ENCODE results near the gene SLC13A1.
A peak's percentile ranks its signal among the peaks of the same experiment; 100 is the strongest.

SLC13A1 gene

DNA sequence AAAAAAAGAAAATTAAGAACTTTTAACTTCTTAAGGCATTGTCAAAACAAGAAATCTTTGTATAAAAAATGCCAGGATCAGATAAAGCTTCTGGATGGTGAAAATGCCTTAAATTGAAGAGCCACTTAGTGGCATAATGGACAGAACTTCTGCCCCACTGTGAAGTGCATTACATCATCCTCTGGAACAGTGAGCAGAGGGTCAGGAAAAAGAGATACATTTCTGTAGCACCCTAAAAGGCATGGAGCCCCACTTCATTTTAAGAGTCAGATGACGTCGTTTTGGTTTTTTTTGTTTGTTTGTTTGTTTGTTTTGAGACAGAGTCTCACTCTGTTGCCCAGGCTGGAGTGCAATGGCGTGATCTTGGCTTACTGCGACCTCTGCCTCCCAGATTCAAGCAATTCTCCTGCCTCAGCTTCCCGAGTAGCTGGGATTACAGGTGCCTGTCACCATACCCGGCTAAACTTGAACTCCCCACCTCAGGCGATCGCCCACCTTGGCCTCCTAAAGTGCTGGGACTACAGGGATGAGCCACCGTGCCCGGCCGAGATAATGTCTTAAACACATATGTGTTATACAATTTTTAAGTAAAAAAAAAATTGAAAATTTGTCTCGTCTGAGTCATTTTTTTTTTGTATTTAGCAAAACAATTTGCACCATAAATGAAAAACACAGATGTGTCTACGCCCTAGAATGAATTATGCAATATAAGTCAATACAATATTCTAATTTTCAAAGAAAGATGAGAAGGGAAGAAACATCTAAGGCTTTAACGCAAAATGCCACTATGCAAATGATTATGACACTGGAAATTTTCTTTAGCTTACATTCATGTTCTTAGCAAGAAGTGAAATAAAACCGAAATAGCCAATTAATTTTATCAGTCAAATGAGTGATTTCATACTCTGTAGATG lies 29.2 kb downstream of the SLC13A1 start:
- H3K9me3 ChIP-seq (ENCODE audit: control insufficient read depth, insufficient read depth, low read depth, low read length), result no peaks in the 10 kb centered on the region
- H3K4me3 ChIP-seq (ENCODE audit: low read depth, low read length), result no peak overlapping the region
- H3K36me3 ChIP-seq (ENCODE audit: control insufficient read depth in 2 of 2, insufficient read depth in 1 of 2, low read length in 2 of 2), result no peaks in the 10 kb centered on the region
- ChIA-PET CTCF (no interaction called here), POLR2A (no interaction called here)
- H3K27ac ChIP-seq (ENCODE audit: extremely low read depth, low read depth, low read length), result no peak overlapping the region
- TF ChIP-seq ZNF350 (tag by site-specific recombination; IDR thresholded peaks at IDR 0.05) (no peak), ZNF335 (tag by site-specific recombination; conservative IDR thresholded peaks at IDR 0.05) (0 out of 2 replicates have a peak, but pooled peaks have one; percentile 16)
- TF ChIP-seq, protein P1, sequence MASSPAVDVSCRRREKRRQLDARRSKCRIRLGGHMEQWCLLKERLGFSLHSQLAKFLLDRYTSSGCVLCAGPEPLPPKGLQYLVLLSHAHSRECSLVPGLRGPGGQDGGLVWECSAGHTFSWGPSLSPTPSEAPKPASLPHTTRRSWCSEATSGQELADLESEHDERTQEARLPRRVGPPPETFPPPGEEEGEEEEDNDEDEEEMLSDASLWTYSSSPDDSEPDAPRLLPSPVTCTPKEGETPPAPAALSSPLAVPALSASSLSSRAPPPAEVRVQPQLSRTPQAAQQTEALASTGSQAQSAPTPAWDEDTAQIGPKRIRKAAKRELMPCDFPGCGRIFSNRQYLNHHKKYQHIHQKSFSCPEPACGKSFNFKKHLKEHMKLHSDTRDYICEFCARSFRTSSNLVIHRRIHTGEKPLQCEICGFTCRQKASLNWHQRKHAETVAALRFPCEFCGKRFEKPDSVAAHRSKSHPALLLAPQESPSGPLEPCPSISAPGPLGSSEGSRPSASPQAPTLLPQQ (tag by site-specific recombination; IDR thresholded peaks at IDR 0.05), result 0 out of 2 replicates have a peak, but pooled peaks have one; percentile 26
- TF ChIP-seq, protein P2, sequence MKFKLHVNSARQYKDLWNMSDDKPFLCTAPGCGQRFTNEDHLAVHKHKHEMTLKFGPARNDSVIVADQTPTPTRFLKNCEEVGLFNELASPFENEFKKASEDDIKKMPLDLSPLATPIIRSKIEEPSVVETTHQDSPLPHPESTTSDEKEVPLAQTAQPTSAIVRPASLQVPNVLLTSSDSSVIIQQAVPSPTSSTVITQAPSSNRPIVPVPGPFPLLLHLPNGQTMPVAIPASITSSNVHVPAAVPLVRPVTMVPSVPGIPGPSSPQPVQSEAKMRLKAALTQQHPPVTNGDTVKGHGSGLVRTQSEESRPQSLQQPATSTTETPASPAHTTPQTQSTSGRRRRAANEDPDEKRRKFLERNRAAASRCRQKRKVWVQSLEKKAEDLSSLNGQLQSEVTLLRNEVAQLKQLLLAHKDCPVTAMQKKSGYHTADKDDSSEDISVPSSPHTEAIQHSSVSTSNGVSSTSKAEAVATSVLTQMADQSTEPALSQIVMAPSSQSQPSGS (tag by site-specific recombination; IDR thresholded peaks at IDR 0.05; ENCODE audit: low read depth), result peak; percentile 67
- no peaks in the 10 kb centered on the region for H3K4me1 ChIP-seq (ENCODE audit: control insufficient read depth, insufficient read depth, low read length)

DNA sequence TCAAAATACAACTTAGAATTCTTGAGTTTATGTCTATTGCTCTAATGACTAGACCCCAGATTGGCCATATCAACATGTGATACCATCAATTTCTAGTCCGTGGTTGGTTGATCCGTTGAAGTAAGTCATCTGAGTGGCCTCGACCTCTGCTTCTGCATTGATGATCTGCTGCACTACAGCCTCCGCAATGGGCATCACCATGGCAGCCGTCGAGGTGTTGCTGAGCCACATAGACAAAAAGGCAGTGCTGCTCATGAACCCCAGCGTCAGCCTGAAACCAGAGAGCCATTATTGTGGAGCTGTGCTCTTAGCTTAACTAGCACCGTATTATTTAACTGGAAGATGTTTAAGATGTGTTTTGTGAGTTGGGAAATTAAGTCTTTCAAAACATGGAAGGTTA lies 30.7 kb downstream of the SLC13A1 start:
- POLR2A ChIA-PET, result no interaction called here
- CTCF ChIA-PET, result no interaction called here
- no peak overlapping the region for H3K27ac ChIP-seq (ENCODE audit: extremely low read depth, low read depth, low read length)

DNA sequence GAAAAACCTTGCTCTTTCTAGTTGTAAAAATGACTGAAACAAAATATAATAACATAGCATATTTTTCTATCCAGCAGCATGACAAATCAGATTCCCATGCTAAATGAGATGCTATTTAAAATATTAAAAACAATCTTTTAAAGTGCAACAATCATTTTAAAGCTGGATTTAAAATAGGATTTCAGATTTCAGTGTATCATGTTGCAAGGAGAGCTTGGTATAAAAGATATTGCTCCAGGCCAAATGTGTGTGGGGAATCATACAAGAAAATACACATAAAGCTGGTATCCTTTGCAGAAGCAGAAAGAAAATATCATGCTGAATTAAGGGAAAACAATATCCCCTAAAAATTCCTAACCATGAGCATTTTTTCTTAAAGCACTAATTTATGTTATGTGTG lies 42.2 kb downstream of the SLC13A1 start:
- H3K36me3 ChIP-seq (ENCODE audit: control insufficient read depth in 2 of 2, insufficient read depth in 1 of 2, low read length in 2 of 2), result no peaks in the 10 kb centered on the region
- H3K9me3 ChIP-seq (ENCODE audit: control insufficient read depth, insufficient read depth, low read depth, low read length), result no peaks in the 10 kb centered on the region
- H3K27ac ChIP-seq (ENCODE audit: extremely low read depth, low read depth, low read length), result no peak overlapping the region
- H3K4me3 ChIP-seq (ENCODE audit: low read depth, low read length), result no peak overlapping the region
- POLR2A ChIA-PET, result no interaction called here
- CTCF ChIA-PET, result interaction anchor here (1.4 to 1.7 kb wide), 2 partner anchors 22 to 210 kb away, joined by 3 to 6 read pairs; no protein-coding TSS in a partner anchor
- no peaks in the 10 kb centered on the region for H3K4me1 ChIP-seq (ENCODE audit: control insufficient read depth, insufficient read depth, low read length)
- no peak for TF ChIP-seq ZNF701 (tag by site-specific recombination; IDR thresholded peaks at IDR 0.05)
- TF ChIP-seq, protein P3, sequence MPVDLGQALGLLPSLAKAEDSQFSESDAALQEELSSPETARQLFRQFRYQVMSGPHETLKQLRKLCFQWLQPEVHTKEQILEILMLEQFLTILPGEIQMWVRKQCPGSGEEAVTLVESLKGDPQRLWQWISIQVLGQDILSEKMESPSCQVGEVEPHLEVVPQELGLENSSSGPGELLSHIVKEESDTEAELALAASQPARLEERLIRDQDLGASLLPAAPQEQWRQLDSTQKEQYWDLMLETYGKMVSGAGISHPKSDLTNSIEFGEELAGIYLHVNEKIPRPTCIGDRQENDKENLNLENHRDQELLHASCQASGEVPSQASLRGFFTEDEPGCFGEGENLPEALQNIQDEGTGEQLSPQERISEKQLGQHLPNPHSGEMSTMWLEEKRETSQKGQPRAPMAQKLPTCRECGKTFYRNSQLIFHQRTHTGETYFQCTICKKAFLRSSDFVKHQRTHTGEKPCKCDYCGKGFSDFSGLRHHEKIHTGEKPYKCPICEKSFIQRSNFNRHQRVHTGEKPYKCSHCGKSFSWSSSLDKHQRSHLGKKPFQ (tag by site-specific recombination; IDR thresholded peaks at IDR 0.05), result no peak
- TF ChIP-seq ZNF610 (tag by site-specific recombination; IDR thresholded peaks at IDR 0.05; ENCODE audit: borderline replicate concordance), result no peak
- TF ChIP-seq, protein P4, sequence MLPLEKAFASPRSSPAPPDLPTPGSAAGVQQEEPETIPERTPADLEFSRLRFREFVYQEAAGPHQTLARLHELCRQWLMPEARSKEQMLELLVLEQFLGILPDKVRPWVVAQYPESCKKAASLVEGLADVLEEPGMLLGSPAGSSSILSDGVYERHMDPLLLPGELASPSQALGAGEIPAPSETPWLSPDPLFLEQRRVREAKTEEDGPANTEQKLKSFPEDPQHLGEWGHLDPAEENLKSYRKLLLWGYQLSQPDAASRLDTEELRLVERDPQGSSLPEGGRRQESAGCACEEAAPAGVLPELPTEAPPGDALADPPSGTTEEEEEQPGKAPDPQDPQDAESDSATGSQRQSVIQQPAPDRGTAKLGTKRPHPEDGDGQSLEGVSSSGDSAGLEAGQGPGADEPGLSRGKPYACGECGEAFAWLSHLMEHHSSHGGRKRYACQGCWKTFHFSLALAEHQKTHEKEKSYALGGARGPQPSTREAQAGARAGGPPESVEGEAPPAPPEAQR (tag by site-specific recombination; IDR thresholded peaks at IDR 0.05), result no peak
- no peak for TF ChIP-seq ZNF555 (tag by site-specific recombination; conservative IDR thresholded peaks at IDR 0.05)
- TF ChIP-seq, protein P5, sequence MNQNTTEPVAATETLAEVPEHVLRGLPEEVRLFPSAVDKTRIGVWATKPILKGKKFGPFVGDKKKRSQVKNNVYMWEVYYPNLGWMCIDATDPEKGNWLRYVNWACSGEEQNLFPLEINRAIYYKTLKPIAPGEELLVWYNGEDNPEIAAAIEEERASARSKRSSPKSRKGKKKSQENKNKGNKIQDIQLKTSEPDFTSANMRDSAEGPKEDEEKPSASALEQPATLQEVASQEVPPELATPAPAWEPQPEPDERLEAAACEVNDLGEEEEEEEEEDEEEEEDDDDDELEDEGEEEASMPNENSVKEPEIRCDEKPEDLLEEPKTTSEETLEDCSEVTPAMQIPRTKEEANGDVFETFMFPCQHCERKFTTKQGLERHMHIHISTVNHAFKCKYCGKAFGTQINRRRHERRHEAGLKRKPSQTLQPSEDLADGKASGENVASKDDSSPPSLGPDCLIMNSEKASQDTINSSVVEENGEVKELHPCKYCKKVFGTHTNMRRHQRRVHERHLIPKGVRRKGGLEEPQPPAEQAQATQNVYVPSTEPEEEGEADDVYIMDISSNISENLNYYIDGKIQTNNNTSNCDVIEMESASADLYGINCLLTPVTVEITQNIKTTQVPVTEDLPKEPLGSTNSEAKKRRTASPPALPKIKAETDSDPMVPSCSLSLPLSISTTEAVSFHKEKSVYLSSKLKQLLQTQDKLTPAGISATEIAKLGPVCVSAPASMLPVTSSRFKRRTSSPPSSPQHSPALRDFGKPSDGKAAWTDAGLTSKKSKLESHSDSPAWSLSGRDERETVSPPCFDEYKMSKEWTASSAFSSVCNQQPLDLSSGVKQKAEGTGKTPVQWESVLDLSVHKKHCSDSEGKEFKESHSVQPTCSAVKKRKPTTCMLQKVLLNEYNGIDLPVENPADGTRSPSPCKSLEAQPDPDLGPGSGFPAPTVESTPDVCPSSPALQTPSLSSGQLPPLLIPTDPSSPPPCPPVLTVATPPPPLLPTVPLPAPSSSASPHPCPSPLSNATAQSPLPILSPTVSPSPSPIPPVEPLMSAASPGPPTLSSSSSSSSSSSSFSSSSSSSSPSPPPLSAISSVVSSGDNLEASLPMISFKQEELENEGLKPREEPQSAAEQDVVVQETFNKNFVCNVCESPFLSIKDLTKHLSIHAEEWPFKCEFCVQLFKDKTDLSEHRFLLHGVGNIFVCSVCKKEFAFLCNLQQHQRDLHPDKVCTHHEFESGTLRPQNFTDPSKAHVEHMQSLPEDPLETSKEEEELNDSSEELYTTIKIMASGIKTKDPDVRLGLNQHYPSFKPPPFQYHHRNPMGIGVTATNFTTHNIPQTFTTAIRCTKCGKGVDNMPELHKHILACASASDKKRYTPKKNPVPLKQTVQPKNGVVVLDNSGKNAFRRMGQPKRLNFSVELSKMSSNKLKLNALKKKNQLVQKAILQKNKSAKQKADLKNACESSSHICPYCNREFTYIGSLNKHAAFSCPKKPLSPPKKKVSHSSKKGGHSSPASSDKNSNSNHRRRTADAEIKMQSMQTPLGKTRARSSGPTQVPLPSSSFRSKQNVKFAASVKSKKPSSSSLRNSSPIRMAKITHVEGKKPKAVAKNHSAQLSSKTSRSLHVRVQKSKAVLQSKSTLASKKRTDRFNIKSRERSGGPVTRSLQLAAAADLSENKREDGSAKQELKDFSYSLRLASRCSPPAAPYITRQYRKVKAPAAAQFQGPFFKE (tag by site-specific recombination; IDR thresholded peaks at IDR 0.05; ENCODE audit: borderline replicate concordance), result no peak

More for the DNA sequence above, 30.7 kb downstream of the SLC13A1 start:
- Histone ChIP-seq H3K9me3 (ENCODE audit: control insufficient read depth, insufficient read depth, low read depth, low read length) (no peaks in the 10 kb centered on the region), H3K36me3 (ENCODE audit: control insufficient read depth in 2 of 2, insufficient read depth in 1 of 2, low read length in 2 of 2) (no peaks in the 10 kb centered on the region), H3K4me3 (ENCODE audit: low read depth, low read length) (no peak overlapping the region), H3K4me1 (ENCODE audit: control insufficient read depth, insufficient read depth, low read length) (no peaks in the 10 kb centered on the region)
- TF ChIP-seq TRIM28 (IDR thresholded peaks at IDR 0.05; ENCODE audit: borderline replicate concordance, low read length) (no peak), WT1 (tag by site-specific recombination; IDR thresholded peaks at IDR 0.05) (no peak), MYNN (tag by site-specific recombination; IDR thresholded peaks at IDR 0.05; ENCODE audit: borderline replicate concordance) (no peak), ZEB2 (tag by site-specific recombination; IDR thresholded peaks at IDR 0.05) (no peak), ZNF157 (tag by site-specific recombination; IDR thresholded peaks at IDR 0.05) (no peak), ZNF677 (tag by site-specific recombination; IDR thresholded peaks at IDR 0.05) (no peak), ZNF112 (tag by site-specific recombination; IDR thresholded peaks at IDR 0.05) (no peak)
- TF ChIP-seq, protein P6, sequence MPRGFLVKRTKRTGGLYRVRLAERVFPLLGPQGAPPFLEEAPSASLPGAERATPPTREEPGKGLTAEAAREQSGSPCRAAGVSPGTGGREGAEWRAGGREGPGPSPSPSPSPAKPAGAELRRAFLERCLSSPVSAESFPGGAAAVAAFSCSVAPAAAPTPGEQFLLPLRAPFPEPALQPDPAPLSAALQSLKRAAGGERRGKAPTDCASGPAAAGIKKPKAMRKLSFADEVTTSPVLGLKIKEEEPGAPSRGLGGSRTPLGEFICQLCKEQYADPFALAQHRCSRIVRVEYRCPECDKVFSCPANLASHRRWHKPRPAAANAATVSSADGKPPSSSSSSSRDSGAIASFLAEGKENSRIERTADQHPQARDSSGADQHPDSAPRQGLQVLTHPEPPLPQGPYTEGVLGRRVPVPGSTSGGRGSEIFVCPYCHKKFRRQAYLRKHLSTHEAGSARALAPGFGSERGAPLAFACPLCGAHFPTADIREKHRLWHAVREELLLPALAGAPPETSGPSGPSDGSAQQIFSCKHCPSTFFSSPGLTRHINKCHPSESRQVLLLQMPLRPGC (tag by site-specific recombination; IDR thresholded peaks at IDR 0.05), result no peak
